Measurements from ENCODE around the gene CAMSAP1. TPM values are rescaled to one million over a fixed set of nuclear protein-coding genes. Genes with fewer than 3 reads are reported as not detected.

The CAMSAP1 gene
- total RNA-seq, 1 donor from 2014 or later: 20.4 TPM

- intact Hi-C loops (cut with micrococcal nuclease): no loop called here
- no peak for ATAC-seq
- no peak for DNase-seq
Measured at GRCh38 chr9:135773530-135774238, 133.7 kb downstream of the CAMSAP1 start.

GRCh38 chr9:135772702-135773493 lies 134.4 kb downstream of the CAMSAP1 start:
- no peak for ATAC-seq
- intact Hi-C loops (cut with micrococcal nuclease): no loop called here

GRCh38 chr9:135772056-135772646 lies 135.2 kb downstream of the CAMSAP1 start:
- no peak for DNase-seq
- ATAC-seq: no peak
- intact Hi-C loops (cut with micrococcal nuclease): no loop called here

More at GRCh38 chr9:135772702-135773493, 134.4 kb downstream of the CAMSAP1 start:
- no peak for DNase-seq

GRCh38 chr9:135771401-135772051 lies 135.8 kb downstream of the CAMSAP1 start:
- intact Hi-C loops (cut with micrococcal nuclease): no loop called here
- no peak for ATAC-seq
- no peak for DNase-seq

GRCh38 chr9:135770771-135771170 lies 136.6 kb downstream of the CAMSAP1 start:
- DNase-seq (no peak), ATAC-seq (no peak)
- intact Hi-C loops (cut with micrococcal nuclease): no loop called here

GRCh38 chr9:135770203-135770535 lies 137.2 kb downstream of the CAMSAP1 start:
- ATAC-seq (no peak), DNase-seq (no peak)
- intact Hi-C loops (cut with micrococcal nuclease): no loop called here

GRCh38 chr9:135769489-135770202 lies 137.7 kb downstream of the CAMSAP1 start:
- intact Hi-C loops (cut with micrococcal nuclease): no loop called here
- no peak for DNase-seq
- no peak for ATAC-seq

GRCh38 chr9:135768516-135769218 lies 138.7 kb downstream of the CAMSAP1 start:
- intact Hi-C loops (cut with micrococcal nuclease): no loop called here
- DNase-seq: no peak
- ATAC-seq: no peak

- DNase-seq (no peak), ATAC-seq (no peak)
- intact Hi-C loops (cut with micrococcal nuclease): no loop called here
Measured at GRCh38 chr9:135766707-135767106, 140.6 kb downstream of the CAMSAP1 start.

GRCh38 chr9:135766251-135766650 lies 141.1 kb downstream of the CAMSAP1 start:
- DNase-seq (no peak), ATAC-seq (no peak)
- intact Hi-C loops (cut with micrococcal nuclease): no loop called here

GRCh38 chr9:135765416-135765815 lies 141.9 kb downstream of the CAMSAP1 start:
- DNase-seq (no peak), ATAC-seq (no peak)
- intact Hi-C loops (cut with micrococcal nuclease): no loop called here

GRCh38 chr9:135764731-135765130 lies 142.6 kb downstream of the CAMSAP1 start:
- ATAC-seq: no peak

GRCh38 chr9:135763716-135764446 lies 143.5 kb downstream of the CAMSAP1 start:
- ATAC-seq: no peak
- DNase-seq: no peak
- intact Hi-C loops (cut with micrococcal nuclease): no loop called here

More at GRCh38 chr9:135764731-135765130, 142.6 kb downstream of the CAMSAP1 start:
- DNase-seq: no peak
- intact Hi-C loops (cut with micrococcal nuclease): no loop called here

GRCh38 chr9:135762921-135763320 lies 144.4 kb downstream of the CAMSAP1 start:
- DNase-seq (no peak), ATAC-seq (no peak)
- intact Hi-C loops (cut with micrococcal nuclease): no loop called here

GRCh38 chr9:135761845-135762168 lies 145.5 kb downstream of the CAMSAP1 start:
- ATAC-seq: no peak
- intact Hi-C loops (cut with micrococcal nuclease): no loop called here
- no peak for DNase-seq

GRCh38 chr9:135761150-135761844 lies 146.0 kb downstream of the CAMSAP1 start:
- no peak for ATAC-seq
- no peak for DNase-seq
- intact Hi-C loops (cut with micrococcal nuclease): no loop called here

- intact Hi-C loops (cut with micrococcal nuclease): no loop called here
Measured at GRCh38 chr9:135760465-135760864, 146.9 kb downstream of the CAMSAP1 start.

More at GRCh38 chr9:135760465-135760864, 146.9 kb downstream of the CAMSAP1 start:
- no peak for DNase-seq
- ATAC-seq: no peak
